GM20431 (cell line): ENCODE measurements around the gene CAMK1G.

Experiments used
- in situ Hi-C: fragments of 300-500 bp; cut with MseI, MboI; formaldehyde crosslinking; loops from one replicate; pipeline ENCODE4 v1.15.0; 2020; ENCODE audit warnings: low sequenced_read_pairs; ENCODE audit not compliant: unreplicated experiment

The CAMK1G gene

DNA sequence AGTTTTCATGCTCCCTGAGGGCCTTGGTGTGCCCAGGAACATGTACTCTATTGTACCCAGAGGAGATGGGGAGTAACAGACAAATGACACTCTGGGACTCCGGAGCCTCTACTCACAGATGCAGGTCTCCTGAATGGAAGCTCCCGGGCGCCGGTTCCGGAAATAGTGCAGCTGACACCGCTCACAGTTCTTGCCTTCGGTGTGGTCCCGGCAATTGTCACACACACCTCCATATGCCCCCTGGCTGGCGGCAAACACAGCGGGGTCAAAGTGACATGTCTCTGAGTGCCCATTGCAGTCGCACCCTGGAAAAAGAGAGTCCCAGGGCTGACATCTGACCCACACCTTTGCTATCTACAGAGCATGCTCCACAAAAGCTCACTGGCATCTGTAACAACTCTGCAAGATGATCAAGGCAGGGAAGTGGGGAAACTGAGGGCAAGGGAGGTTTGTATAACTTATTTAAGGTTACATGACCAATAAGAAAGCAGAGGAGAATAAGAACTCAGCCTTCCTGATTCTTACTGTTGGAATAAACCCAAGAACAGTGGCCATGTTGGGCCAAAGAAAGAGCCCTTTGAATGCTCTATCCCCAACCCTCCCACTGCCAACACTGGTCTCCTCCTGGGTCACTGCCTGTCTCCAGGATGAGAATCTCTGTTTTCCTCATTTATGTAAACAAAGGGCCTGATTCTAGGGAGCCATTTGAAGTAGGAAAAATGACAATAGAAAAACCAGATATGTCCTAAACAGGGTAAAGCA lies 46.3 kb downstream of the CAMK1G start:
- in situ Hi-C loops: no loop called here

DNA sequence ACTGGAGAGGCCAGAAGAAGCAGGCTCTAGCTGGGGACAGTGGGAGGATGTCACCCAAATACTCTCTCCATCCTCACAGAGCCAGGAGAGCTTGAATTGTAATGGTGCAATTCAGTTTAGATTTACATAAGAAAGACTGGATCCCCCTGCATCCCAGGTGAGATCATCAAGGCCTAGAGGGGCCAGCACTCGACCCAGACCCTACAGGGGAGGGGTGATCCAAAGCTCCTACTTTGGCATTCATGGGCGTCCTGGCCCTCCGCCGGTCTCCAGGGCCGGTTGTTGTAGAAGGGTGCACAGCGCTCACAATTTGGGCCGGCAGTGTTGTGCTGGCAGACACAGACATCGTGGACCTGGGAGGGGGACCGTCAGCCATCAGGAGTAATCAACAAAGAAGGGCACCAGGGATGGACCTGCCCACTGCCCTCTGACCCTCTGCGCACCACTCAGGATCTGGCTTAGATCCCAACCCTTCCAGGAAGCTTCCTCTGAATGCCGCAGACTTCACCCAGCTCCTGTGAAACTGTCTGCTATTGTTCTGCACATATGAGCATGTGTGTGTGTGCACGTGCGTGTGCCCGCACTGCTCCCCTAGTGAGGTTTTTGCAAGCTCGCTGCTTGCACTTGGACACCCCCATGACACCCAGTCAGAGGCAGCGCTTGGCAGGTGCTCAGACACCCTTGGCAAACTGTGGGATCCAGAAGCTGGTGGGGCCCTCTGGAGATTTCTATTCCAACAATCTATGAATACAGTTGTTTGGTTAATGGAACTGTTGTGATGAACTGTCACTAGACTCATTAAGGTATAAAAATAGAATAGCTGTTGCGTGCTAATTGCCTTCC lies 47.1 kb downstream of the CAMK1G start:
- in situ Hi-C loops: no loop called here

DNA sequence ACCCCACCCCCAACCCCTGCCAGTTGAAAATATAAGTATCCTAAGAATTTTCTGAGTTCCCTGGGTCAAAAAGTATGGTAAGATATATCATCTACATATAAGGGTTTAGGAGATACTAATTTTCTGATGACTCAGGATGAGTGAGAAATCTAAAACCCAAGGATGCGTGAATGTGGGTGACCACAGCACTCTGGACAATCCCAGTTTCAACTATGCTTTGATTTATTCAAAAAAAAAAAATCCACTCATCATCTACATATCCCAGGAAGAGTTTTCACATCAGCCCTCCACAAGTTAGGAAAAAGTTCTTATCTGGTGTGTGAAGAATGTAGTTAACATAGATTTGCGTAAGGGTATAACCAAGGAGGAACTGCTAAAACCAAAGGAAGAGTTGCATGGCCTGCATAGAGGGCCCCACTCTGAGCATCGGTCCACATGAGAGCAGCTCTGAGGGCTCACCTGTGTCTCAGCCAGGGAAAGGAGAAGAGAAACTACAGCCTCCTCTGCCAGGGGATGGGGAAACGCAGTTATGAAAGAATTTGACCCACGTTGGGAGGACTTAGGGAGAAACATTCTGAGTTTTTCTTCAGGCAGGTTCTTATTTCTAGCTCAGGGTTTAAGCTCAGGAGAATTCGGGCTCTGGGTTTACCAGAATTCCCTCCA lies 50.0 kb downstream of the CAMK1G start:
- in situ Hi-C loops: no loop called here

DNA sequence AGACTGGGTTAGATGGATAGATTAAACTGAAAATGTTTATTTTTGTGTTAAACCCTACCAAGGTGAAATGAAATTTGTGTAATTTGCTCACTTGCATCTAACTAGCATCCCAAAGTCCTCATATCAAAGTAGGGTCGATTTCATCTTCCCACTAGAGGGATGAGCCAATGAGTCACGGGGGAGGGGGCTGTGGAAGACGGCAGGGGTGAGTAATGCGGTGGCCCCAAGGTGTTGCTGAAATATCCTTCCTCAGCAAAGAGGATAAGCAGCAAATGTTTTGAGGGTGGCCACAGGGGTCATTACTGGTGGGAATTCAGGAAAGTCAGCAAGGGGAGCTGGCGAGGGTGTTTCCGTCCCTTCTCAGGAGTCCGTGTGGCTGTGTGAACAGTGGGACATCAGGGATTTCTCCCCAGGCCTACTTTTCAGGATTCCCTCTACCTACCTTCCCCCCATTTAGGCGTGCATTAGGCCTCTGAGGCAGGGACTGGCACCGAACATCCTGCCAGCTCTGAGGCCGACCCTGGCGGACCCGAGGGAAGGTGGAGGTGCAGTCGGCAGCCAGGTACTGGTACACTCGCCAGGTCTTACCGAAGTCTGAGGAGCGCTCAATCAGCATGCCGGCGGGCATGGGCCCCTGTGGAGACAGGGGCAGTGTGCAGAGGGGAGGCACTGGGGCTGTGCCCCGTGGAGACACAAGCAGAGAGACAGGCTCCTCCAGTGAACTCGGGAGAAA lies 50.7 kb downstream of the CAMK1G start:
- in situ Hi-C loops: no loop called here

DNA sequence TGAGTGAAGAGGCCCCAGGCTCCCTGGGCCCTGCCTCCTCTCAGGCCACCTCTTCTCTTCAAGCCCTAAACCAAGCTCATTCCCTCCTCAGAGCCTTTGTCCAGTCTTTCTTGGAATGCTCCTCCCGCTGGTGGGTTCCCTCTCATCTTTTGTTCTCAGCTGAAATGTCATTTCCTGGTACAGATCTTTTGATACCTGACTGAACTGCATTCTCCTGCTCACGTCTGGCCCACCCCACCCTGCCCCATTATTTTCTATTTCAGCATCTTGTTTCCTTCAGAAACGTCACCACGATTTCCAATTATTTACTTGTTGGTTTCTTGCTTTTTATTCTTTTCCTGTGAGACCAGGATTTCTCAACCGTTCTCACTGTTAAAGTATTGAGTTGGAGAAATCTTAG lies 52.3 kb downstream of the CAMK1G start:
- in situ Hi-C loops: no loop called here

DNA sequence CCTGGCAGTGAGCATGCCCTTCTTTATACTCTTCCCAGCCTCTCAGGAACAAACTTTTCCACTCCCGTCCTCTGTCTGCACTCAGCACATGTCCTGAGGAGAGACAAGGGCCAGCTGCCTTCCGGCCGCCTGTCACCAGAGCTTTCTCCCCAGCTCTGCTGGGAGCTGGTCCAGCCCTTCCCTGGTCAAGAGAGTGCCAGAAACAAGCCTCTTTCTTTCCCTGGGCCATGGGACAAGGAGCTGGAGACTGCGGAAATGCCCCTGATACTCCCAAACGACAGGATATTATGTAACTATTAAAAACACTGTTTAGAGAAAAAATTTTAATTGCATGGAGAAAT lies 58.3 kb downstream of the CAMK1G start:
- in situ Hi-C loops: no loop called here

DNA sequence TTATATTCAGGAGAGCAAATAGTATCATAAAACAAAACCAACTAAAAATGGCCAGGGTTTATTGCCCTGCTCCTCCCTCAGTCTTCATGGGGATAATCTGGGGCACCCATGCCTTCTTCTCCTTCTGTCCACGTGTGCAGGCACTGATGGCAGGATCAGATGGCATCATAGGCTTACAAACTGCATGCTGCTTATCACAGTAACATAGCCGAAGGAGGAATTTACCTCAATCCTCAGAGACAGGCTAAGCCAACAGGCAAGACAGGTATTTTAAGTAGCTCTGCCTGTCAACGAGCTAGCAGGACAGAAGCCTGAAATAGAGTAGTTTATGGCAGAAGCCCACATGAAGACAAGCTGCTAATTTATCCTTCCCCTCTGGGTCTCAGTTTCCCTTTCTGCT lies 59.3 kb downstream of the CAMK1G start:
- in situ Hi-C loops: no loop called here

DNA sequence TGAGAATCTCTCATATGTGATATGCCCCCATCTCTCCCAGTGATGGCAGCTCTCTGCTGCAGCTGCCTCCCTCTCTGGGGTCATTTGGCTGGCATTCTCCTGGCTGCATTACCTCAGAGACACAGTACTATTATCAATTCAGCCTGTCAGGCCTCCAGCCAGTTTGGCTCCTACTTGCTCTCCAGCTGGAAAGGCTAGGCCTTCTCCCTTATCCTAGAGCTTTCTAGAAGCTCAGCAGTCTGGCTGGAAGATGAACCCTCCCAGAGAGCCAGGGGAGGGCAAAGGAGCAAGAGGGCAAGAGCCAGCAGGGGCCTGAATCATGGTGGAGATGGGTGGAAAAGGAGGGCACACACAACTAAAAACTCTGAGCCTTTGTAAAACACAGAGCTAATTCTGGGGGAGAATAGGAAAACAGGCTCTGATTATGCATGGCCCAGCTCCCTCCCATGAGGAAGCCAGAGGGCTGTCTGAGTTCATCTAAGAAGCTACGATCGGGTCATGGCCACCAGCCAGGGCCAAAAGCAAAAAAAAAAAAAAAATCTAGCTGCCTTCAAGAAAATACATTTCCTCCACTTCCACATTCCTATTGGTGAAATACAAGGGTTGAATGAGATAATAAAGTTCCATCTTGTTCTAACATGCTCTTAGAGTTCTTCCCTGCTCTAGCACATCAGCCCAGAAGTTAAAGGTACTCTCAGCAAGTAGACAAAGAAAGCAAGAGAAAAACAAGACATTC lies 59.9 kb downstream of the CAMK1G start:
- in situ Hi-C loops: no loop called here

DNA sequence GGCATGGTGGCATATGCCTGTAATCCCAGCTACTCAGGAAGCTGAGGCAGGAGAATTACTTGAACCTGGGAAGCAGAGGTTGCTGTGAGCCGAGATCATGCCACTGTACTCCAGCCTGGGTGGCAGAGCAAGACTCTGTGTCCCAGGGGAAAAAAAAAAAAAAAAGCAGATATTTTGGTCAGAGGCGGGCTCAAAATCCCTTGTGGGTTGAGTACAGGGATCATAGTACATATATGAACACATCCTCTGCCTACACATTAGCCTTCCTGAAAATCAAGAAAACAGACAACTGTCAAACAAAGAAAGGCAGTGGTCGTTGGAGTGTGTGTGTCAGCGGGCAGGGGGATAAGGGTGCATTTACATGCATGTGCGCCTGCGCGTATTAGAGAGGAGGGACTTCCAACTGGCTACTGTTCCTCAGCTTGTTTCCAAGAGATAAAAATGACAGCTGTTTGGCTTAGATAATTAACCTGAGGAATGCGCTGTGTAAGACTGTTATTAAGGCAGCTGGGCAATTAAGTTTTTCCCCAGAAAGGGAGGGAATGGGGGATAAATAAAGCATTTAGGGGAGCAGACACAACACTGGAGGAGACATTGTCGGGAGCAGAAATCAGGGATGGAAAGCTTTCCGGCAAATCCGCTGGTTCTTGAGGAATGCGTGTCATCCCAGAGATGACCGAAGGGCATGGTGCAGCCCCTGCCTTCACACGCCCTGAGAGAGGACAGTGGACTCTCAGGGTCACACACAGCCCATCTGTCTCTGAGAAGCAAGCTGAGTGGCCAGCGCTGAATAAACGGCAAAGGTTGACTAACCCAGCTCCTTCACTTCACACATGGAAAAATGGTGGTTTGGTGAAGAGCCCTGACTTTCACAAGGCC lies 62.3 kb downstream of the CAMK1G start:
- in situ Hi-C loops: no loop called here

DNA sequence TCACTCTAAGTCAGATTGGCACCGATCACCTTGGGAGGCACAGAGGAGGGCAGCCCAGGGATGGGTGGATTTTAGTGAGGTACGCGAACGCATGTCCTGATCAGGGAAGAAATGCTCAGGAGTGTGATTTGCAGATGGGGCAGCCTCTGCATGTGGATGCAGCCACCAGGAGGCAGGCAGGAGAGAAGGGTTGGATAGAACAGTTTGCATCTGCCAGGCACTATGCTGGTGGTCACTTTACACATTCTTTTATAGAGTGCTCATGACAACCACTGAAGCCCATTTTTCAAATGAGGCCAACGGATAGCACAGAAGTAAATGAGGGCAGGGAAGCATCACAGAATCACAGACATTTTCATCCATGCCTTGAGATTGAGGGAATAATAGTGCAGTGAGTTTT lies 63.0 kb downstream of the CAMK1G start:
- in situ Hi-C loops: no loop called here

DNA sequence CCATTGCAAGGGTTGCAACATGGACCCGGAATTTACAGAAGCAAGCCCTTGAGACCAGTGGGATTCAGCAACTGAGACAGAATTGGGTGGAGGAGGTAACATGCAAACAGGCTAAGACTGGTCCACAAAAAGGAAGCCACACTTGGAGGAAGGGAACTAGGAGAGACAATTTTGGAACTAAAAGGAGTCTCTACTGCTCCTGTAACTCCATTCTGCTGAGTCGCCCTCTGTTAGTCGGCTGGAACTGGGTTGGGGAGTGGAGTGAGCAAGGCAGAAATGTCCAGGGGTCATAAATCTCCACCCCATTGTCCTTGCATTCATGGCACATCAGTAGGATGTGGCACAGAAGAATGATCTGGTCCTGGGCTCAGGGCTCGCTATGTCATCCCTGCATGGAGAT lies 63.6 kb downstream of the CAMK1G start:
- in situ Hi-C loops: no loop called here

DNA sequence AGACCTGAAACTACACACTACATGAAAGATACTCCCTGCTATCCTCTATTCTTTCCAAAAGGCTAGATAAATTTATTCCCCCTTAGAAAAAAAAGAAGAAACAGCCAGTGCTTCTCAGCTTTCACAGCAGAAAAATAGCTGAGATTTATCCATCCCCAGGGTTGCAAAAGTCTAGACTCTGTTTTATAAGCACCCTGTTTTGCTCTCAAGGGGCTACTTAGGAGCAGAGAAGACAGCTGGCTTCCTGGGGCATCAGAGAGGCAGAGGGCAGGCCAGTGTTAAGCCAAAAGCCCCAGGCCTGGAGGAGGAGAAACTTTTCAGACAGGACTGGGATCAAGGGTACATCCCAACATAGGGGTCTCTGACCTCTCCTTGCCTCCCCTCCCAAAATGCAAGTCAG lies 64.8 kb downstream of the CAMK1G start:
- in situ Hi-C loops: no loop called here

DNA sequence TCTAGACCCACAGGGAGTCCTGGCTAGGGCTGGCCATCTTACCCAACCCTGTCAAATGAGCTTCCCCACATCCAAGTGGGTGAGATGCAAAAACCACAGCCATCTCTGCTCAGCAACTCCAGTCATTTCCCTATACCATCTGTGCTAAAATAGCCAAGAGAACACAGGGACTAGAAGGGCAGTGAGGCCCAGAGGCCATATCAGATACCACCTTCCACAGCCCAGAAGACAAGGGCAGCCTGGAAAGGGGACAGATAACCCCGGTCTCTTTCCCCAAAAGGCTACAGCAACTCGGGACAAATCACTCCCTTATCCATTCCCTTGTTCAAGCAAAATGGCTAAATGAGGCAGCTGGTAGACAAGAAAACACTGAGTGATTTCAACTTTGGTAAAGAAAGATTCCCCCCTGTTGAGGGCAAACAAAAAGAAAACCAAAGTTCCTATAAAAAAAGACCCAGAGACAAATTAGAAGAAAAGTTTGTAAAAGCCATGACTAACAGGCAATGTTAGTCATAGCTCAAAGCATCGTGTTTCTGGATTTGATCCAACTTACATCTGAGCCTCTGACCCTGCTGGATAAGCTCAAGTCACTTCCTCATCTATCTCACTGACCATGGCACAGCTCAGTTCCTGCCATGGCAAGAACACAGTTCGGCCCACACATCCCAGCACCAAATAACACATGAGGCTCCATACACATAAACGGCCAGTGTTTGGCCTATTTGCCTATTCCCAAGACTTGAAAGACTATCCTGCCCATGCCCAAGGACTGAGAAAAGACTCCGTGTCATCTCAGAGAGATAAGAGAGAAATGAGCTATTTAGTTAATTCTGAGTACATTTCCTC lies 65.6 kb downstream of the CAMK1G start:
- in situ Hi-C loops: no loop called here

DNA sequence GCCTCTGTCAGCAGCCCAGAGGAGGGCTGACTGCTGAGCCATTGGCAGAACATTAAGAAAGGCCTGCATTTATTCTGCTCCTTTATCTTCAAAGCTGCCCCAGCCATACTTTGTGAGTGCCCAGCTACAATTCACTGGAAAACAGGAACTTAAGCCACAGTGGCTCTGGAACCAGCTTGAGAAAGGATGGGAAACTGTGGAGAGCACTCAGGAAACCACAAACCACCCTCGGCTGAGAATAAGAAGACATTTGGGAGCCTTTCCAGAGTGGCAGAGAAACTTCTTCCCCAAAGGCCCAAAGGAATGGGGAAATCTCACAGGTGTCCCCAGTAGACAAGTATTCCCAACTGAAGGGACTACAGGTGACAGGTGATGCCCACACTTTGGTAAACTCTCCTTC lies 66.9 kb downstream of the CAMK1G start:
- in situ Hi-C loops: no loop called here

DNA sequence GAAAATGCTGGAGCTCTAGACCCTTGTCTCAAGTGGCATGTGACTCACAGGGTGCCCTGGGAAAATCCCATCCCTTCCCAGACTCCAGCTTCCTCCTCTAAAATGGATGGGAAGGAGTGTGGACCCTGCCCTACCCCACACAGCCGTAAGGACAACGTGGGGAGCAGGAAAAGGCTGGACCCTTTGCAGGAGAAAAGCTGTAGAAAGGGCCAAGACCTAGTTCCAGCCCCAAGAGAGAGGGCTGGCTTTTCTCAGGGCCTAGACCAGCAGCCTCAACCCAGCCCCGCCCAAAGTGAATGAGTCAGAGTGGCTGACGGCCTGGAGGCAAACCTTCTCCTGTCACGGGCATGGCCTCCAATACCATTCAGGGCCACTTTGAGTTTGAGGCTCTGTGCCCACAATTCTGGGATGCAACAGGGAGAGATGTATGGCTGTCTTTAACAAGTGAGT lies 67.6 kb downstream of the CAMK1G start:
- in situ Hi-C loops: no loop called here

DNA sequence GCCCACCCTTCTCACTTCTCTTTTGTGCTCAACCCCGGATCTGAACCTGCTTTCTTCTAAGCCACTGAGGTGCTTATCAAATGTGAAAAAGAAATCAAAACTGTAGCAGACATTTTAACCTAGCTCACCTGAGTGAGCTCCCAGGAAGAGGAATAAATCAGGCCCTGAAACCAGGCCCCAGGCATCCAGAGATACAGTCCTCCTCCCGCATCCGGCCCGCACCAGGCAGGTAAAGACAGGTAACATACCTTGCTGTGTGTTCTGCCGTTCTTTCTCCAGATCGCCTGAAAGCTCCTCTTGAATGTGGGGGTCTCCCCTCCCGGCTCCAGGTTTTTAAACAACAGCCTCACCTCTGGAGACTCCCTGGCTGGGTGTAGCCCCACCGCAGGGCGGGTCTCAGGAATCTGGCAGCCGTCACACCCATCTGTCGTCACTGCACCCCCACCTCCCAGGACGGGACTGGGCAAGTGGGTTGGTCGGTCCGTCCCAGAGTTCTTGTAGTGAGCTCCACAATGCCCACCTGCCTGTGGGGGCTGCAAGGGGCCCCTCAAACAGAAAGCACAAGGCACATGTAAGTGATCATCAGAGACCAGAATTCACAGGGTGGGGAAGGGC lies 68.7 kb downstream of the CAMK1G start, which contains the start of gene LAMB3:
TSS of gene LAMB3 (minus strand) at position 305 of the 615 bp plus-strand sequence. CDS start 1,481 bp downstream, outside the sequence.
- in situ Hi-C loops: no loop called here

DNA sequence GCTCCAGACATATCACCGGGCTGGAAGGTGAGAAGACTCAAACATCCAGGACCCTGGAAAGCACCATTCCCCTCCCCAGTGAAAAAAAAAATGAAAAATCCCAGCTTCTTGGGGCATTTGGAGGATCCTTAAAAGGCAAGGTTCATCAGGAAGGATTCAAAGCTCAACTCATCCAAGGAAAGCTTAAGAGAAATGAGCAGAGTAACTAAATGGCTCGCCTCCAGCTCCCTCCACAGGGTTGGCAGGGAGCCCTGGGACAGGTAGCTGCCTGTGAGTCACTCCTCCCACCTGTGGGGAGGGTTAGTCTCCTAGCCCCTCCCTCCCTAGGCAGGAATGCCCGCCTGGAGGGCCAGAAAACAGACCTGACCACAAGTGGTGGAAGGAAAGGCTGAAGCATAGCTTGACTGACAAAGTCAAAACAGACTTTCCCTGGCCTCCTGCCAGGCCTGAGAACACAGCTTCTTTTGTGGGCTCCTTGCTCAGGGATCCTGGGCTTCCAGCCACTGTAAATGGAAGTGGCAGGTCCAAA lies 69.4 kb downstream of the CAMK1G start:
- in situ Hi-C loops: no loop called here
